ENCODE results near the gene UBE2L3. TPM values are rescaled to one million over a fixed set of nuclear protein-coding genes. Genes with fewer than 3 reads are reported as not detected.

UBE2L3 gene
- total and polyA plus RNA-seq, 2 of the 13 experiments (the other 11 are each of a cell fraction or from before 2014, with no cell fraction given) = 30.2 to 58.1 TPM

DNA sequence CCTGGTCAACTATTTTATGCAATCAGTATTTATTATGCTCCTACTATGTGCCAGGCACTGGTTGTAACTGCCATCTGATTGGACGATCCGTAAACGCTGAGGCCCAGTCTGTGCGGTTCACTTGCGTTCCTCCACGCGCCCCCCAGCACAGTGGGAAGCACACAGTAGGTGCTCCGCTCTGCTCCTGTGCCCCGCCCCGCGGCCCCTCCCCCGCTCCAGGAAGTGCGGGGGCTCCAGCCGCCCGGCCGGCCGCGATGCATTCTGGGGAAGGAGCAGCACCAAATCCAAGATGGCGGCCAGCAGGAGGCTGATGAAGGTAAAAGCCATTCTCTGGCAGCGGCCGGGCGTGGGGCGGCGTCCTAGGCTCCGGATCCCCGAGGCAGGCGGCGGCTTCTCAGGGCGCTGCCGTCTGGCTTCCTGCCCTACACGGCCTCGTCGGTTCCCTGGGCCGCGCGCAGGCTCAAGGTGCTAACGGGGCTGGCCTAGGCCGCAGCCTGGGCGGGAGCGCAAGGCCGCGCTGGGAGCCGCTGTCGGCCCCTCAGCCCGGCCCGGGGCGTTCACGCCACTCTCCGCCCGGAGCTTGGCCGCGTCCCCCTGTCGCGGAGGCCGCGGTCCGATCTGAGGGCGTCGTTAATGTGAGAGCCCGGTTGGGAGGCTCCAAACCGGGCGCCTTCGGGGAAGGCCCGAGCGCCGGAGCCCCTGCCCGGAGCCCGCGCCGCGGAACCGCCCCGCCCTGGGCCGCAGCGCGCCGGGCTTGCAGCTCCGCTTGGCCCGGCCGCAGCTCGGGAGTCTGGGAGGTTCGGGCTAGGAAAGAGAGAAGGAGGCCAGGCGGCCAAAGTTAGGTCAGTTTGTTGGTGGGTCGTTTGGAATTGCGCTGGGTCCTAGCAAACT is at the start of gene UBE2L3 (continued):
- TF ChIP-seq ISL2 (CRISPR knock-in tag; IDR thresholded peaks at IDR 0.05) (peak; percentile 51; the same call in 1 of the 2 replicates), ZNF256 (CRISPR knock-in tag; conservative IDR thresholded peaks at IDR 0.05) (0 out of 2 replicates have a peak, but pooled peaks have one; percentile 28), ZNF703 (CRISPR knock-in tag; IDR thresholded peaks at IDR 0.05; ENCODE audit: borderline replicate concordance) (peak; percentile 53), ZNF468 (CRISPR knock-in tag; IDR thresholded peaks at IDR 0.05) (0 out of 2 replicates have a peak, but pooled peaks have one; percentile 34), AHR (CRISPR knock-in tag; IDR thresholded peaks at IDR 0.05) (peak; percentile 80; the same call in 1 of the 2 replicates), ZNF672 (CRISPR knock-in tag; IDR thresholded peaks at IDR 0.05) (no peak), ZNF431 (CRISPR knock-in tag; IDR thresholded peaks at IDR 0.05; ENCODE audit: borderline replicate concordance, low read depth) (peak; percentile 47; the same call in 1 of the 2 replicates), RBM22 (optimal IDR thresholded peaks at IDR 0.05; ENCODE audit: low read length) (no peak), ZC3H4 (CRISPR knock-in tag; IDR thresholded peaks at IDR 0.05; ENCODE audit: borderline replicate concordance) (no peak; the same call in 1 of the 2 replicates), CEBPG (CRISPR knock-in tag; IDR thresholded peaks at IDR 0.05) (no peak), MBD4 (IDR thresholded peaks at IDR 0.05; ENCODE audit: borderline replicate concordance, low read length) (no peak)
- TF ChIP-seq, protein P1, sequence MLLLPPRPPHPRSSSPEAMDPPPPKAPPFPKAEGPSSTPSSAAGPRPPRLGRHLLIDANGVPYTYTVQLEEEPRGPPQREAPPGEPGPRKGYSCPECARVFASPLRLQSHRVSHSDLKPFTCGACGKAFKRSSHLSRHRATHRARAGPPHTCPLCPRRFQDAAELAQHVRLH (CRISPR knock-in tag; IDR thresholded peaks at IDR 0.05; ENCODE audit: borderline replicate concordance, low read depth) = no peak
- TF ChIP-seq, protein P2, sequence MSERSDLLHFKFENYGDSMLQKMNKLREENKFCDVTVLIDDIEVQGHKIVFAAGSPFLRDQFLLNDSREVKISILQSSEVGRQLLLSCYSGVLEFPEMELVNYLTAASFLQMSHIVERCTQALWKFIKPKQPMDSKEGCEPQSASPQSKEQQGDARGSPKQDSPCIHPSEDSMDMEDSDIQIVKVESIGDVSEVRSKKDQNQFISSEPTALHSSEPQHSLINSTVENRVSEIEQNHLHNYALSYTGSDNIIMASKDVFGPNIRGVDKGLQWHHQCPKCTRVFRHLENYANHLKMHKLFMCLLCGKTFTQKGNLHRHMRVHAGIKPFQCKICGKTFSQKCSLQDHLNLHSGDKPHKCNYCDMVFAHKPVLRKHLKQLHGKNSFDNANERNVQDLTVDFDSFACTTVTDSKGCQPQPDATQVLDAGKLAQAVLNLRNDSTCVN (CRISPR knock-in tag; IDR thresholded peaks at IDR 0.05; ENCODE audit: borderline replicate concordance) = peak; percentile 44; the same call in 1 of the 2 replicates
- TF ChIP-seq, protein P3, sequence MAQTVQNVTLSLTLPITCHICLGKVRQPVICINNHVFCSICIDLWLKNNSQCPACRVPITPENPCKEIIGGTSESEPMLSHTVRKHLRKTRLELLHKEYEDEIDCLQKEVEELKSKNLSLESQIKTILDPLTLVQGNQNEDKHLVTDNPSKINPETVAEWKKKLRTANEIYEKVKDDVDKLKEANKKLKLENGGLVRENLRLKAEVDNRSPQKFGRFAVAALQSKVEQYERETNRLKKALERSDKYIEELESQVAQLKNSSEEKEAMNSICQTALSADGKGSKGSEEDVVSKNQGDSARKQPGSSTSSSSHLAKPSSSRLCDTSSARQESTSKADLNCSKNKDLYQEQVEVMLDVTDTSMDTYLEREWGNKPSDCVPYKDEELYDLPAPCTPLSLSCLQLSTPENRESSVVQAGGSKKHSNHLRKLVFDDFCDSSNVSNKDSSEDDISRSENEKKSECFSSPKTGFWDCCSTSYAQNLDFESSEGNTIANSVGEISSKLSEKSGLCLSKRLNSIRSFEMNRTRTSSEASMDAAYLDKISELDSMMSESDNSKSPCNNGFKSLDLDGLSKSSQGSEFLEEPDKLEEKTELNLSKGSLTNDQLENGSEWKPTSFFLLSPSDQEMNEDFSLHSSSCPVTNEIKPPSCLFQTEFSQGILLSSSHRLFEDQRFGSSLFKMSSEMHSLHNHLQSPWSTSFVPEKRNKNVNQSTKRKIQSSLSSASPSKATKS (CRISPR knock-in tag; IDR thresholded peaks at IDR 0.05) = peak; percentile 54; the same call in 1 of the 2 replicates
- TF ChIP-seq, protein P4, sequence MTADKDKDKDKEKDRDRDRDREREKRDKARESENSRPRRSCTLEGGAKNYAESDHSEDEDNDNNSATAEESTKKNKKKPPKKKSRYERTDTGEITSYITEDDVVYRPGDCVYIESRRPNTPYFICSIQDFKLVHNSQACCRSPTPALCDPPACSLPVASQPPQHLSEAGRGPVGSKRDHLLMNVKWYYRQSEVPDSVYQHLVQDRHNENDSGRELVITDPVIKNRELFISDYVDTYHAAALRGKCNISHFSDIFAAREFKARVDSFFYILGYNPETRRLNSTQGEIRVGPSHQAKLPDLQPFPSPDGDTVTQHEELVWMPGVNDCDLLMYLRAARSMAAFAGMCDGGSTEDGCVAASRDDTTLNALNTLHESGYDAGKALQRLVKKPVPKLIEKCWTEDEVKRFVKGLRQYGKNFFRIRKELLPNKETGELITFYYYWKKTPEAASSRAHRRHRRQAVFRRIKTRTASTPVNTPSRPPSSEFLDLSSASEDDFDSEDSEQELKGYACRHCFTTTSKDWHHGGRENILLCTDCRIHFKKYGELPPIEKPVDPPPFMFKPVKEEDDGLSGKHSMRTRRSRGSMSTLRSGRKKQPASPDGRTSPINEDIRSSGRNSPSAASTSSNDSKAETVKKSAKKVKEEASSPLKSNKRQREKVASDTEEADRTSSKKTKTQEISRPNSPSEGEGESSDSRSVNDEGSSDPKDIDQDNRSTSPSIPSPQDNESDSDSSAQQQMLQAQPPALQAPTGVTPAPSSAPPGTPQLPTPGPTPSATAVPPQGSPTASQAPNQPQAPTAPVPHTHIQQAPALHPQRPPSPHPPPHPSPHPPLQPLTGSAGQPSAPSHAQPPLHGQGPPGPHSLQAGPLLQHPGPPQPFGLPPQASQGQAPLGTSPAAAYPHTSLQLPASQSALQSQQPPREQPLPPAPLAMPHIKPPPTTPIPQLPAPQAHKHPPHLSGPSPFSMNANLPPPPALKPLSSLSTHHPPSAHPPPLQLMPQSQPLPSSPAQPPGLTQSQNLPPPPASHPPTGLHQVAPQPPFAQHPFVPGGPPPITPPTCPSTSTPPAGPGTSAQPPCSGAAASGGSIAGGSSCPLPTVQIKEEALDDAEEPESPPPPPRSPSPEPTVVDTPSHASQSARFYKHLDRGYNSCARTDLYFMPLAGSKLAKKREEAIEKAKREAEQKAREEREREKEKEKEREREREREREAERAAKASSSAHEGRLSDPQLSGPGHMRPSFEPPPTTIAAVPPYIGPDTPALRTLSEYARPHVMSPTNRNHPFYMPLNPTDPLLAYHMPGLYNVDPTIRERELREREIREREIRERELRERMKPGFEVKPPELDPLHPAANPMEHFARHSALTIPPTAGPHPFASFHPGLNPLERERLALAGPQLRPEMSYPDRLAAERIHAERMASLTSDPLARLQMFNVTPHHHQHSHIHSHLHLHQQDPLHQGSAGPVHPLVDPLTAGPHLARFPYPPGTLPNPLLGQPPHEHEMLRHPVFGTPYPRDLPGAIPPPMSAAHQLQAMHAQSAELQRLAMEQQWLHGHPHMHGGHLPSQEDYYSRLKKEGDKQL (CRISPR knock-in tag; IDR thresholded peaks at IDR 0.05; ENCODE audit: low read depth) = no peak
- TF ChIP-seq, protein P5, sequence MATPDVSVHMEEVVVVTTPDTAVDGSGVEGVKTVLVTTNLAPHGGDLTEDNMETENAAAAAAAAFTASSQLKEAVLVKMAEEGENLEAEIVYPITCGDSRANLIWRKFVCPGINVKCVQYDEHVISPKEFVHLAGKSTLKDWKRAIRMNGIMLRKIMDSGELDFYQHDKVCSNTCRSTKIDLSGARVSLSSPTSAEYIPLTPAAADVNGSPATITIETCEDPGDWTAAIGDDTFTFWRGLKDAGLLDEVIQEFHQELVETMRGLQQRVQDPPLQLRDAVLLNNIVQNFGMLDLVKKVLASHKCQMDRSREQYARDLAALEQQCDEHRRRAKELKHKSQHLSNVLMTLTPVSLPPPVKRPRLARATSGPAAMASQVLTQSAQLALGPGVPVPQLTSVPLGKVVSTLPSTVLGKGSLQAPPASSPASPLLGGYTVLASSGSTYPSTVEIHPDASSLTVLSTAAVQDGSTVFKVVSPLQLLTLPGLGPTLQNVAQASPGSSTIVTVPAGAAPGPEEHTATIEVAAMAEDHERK (CRISPR knock-in tag; IDR thresholded peaks at IDR 0.05; ENCODE audit: low read depth) = no peak
